Smooth muscle cell of the brain vasculature (primary cell): Measurements from ENCODE around the gene GRIK4.
"Not testable (repeated sequence)": the region's sequence is repeated elsewhere in the genome, so short reads cannot be mapped to it uniquely, and the experiment has no call there.

Experiments used
- DNase-seq: peaks from one replicate; pipeline ENCODE4 v3.0.0-alpha.2; 2012; ENCODE audit warnings: low read depth, low spot score

GRIK4 gene

GRCh38 chr11:120781486-120782120 is 270.1 kb downstream of the GRIK4 start:
- no peak for DNase-seq

DNA sequence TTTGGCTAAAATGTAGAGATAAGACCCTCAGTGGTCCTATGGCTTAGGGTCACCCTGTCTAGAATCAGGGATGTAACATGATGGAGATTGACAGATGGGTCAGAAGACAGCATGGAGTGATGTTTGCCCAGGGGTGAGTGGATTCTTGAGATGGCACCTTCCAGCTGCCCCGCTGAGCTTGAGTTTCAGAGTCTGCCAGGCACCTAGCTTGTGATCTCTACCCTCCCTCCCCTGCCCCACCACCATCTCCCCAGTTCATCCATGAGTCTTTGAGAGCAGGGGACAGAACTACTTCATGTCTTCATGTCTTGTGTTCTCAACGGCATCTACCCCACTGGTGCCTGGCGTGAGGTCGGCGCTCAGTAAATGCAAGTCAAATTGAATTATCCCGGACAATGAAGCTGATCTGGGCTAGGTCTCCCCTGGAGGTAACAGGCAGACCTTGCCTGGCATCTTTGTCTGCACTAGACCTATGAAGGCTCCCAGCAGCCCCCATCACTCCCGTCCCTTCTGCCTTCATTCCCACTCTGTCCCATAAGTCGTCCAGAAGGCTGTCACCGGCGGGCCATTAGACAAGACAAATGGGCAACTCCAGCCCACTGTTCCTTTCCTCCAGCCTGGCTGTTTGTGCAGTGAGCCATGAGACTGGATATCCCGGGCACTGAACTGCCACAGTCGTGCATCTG is 273.2 kb downstream of the GRIK4 start:
- DNase-seq, result no peak

GRCh38 chr11:120785576-120785975 is 274.0 kb downstream of the GRIK4 start:
- no peak for DNase-seq

DNA sequence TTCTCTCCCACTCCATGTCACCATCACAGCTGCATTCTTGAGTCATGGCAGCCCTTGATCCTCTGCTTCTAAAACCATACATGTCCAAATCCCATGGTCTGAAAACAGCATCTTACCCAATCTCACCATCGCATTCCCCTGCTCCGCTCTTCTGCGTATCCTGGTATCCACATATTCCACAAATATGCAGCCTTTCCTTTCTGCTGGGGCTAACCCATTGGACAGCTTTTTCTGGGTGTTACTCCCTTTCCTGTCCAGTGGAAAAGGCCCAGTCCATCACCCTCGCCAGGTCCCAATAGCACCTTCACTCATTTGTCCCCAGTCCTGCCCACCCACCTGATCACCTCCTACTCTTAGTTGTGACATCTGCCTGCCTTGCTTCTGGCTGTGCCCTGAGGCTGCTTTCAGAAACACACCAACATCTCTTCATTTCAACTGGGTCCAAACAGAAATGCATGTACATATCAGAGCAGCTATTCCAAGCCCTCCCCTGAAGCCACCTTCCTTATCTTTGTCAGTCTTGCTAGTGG is 274.7 kb downstream of the GRIK4 start:
- no peak for DNase-seq

DNA sequence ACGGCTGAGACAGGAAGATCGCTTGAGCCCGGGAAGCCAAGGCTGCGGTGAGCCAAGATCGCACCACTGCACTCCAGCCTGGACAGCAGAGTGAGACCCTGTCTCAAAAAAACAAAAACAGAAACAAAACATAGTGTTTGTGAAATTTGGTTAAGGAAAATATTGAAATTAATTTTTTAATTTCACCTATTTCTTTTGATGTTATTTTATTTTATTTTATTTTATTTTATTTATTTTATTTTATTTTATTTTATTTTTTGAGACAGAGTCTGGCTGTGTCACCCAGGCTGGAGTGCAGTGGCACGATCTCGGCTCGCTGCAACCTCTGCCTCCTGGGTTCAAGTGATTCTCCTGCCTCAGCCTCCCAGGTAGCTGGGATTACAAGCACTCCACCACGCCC is 275.7 kb downstream of the GRIK4 start:
- not testable (repeated sequence) for DNase-seq

DNA sequence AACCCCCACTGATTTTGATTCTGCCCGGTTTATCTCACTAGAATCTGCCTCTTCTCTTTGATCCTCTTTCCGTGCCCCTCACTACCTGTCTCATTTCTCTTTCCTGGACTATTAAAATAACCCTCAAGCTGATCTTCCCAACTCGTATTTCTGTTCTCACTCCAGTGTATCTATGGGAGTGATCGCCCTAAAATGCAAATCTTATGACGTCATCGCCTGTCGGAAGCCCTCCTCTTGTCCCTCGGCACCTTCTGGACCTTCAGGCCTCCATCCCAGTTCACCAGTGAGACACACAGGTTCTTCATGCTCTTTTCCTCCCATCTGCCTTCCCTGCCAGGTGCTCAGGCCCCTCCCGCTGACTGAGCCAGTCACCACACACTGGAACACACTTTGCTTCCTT is 277.8 kb downstream of the GRIK4 start:
- DNase-seq, result no peak

GRCh38 chr11:120792306-120792705 is 280.8 kb downstream of the GRIK4 start:
- DNase-seq, result no peak

DNA sequence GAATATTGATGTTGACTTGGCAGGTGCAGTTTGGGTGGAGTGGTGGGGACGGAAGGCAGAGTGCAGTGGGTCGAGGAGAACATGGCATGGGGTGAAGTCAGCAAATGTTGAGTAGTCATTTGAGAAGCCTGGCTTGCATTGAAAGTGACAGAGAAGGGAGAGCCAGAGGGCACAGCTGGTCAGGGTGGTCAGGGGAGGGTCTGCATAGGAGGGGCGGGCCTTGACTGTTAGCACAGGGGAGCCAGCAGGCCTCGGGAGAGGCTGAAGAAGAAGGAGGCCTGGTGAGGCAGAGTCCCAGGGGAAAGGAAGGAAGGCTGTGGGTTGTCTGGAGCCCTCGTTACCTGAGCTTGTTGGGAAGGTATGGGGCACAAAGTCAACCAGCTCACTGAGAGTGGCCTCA is 281.6 kb downstream of the GRIK4 start:
- no peak for DNase-seq

GRCh38 chr11:120793806-120794479 is 282.4 kb downstream of the GRIK4 start:
- DNase-seq, result no peak

DNA sequence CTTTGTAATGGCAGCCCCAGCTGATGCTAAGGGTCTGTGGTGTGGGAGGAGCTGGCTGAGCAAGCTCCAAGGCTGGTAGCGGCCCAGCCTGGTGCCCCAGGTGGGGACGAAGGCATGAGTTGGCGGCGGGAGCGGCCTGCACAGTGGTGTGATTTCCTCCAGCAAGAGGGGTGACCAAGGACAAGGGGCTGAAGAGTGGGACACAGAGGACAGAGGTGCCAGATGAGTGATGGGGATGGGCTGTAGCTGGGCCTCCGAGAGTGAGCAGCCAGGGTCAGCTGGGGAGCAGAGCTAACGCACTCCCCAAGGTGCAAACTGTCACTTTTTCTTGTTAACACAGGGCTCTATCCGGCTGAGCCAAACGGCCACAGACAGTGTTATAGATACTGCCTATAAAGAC is 283.2 kb downstream of the GRIK4 start:
- DNase-seq, result no peak

GRCh38 chr11:120795185-120795584 is 283.6 kb downstream of the GRIK4 start:
- DNase-seq, result no peak

- no peak for DNase-seq
These were observed 285.6 kb downstream of the GRIK4 start for GRCh38 chr11:120797143-120797542.

DNA sequence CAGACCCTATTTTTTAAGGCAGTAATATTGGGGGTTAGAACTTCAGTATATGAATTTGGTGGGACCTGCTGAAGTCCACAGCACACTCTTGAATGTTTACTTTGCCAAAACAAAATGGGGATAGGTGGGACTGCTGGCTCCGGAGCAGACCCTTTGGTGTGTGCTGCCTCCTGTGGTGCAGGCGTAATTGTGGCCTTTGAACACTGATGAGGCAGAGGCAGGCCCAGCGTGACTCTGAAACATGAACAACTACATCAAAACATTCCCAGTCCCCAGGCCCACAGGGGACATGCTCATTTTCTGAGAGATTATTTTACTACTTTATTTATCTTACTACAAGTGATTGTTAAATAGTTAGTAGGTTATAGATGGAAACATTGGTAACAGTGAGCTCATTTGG is 287.3 kb downstream of the GRIK4 start:
- peak; percentile 10 for DNase-seq

GRCh38 chr11:120800206-120800605 is 288.7 kb downstream of the GRIK4 start:
- DNase-seq, result no peak

GRCh38 chr11:120801801-120802689 is 290.5 kb downstream of the GRIK4 start:
- DNase-seq, result peak; percentile 26

- DNase-seq, result no peak
These were observed 294.5 kb downstream of the GRIK4 start for GRCh38 chr11:120805960-120806555.

GRCh38 chr11:120807414-120808150 is 296.0 kb downstream of the GRIK4 start:
- peak; percentile 85 for DNase-seq

DNA sequence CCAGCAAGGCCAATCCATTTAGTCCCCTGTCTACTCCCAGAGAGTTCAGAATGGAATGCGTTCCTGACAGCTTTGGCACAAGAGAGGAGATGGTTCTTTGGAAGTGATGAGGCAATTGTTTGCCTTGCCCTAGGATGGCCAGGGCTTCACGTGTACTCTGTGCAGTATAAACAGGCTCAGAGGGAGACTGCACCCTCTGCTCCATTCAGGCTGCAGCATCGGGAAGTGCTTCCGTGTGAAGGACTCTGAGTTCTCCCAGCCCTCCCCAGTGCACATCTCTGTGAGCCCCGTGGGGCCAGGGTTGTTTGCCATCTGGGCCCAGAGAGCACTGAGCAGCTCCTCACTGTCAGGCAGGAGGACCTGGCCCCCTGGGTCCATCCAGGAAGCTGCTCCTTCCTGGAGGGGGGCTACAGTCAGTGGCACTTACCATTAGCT is 297.1 kb downstream of the GRIK4 start:
- peak; percentile 24 for DNase-seq

GRCh38 chr11:120810251-120810650 is 298.7 kb downstream of the GRIK4 start:
- DNase-seq, result no peak

DNA sequence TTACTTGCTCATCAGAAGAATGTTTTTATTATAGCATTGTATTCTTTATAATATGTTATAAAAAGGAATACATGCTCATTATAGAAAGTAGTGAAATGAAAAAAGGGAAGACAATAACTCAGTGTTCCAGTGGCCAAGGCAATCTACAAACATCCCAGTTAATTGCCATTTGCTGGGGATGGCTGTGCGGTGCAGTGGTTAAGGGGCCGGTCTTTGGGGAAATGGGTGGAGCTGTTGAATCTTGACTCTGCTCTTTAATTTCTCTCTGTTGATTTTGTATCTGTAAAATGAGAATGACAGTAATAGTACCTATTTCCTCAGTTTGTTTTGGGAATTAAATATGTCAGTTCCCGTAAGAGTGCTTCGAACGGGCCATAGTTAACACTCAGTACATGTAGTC is 299.7 kb downstream of the GRIK4 start:
- no peak for DNase-seq

- no peak for DNase-seq
These were observed 300.2 kb downstream of the GRIK4 start for GRCh38 chr11:120811731-120812130.
